Measurements from ENCODE around the gene TMEM120A. TPM values are rescaled to one million over a fixed set of nuclear protein-coding genes. Genes with fewer than 3 reads are reported as not detected.
"Not testable (repeated sequence)": the region's sequence is repeated elsewhere in the genome, so short reads cannot be mapped to it uniquely, and the experiment has no call there.

TMEM120A gene
- total RNA-seq (100 to 1,000 TPM in 1 of 4 donors, 10 to 100 TPM in 3; 67.7 to 111 (median 82.3) TPM), polyA plus RNA-seq (88.7 TPM)
- long read RNA-seq, donor 1, transcript TMEM120A-203 (12 exons, 1,161 nt) = minor isoform, 6 of 196 reads
- long read RNA-seq, donor 1, transcript TMEM120A-214 (12 exons, 1,456 nt) = major isoform, 136 of 196 reads
- long read RNA-seq, donor 1, transcript TMEM120A-204 (11 exons, 1,352 nt) = minor isoform, 8 of 196 reads
- long read RNA-seq, donor 1, partial matches to known transcripts = 17 of 196 reads
- long read RNA-seq, donor 1, other reads (novel, unspliced or antisense) = 29 of 196 reads
- long read RNA-seq, donor 2, transcript TMEM120A-204 (11 exons, 1,352 nt) = minor isoform, 16 of 86 reads
- long read RNA-seq, donor 2, transcript TMEM120A-214 (12 exons, 1,456 nt) = major isoform, 48 of 86 reads
- long read RNA-seq, donor 2, partial matches to known transcripts = 0 of 86 reads
- long read RNA-seq, donor 2, other reads (novel, unspliced or antisense) = 21 of 86 reads
- long read RNA-seq, donor 3, transcript TMEM120A-214 (12 exons, 1,456 nt) = major isoform, 204 of 307 reads
- long read RNA-seq, donor 3, transcript TMEM120A-204 (11 exons, 1,352 nt) = minor isoform, 23 of 307 reads
- long read RNA-seq, donor 3, transcript TMEM120A-203 (12 exons, 1,161 nt) = minor isoform, 11 of 307 reads
- long read RNA-seq, donor 3, partial matches to known transcripts = 6 of 307 reads
- long read RNA-seq, donor 3, other reads (novel, unspliced or antisense) = 62 of 307 reads
- long read RNA-seq, donor 4, transcript TMEM120A-204 (11 exons, 1,352 nt) = minor isoform, 5 of 88 reads
- long read RNA-seq, donor 4, transcript TMEM120A-214 (12 exons, 1,456 nt) = major isoform, 60 of 88 reads
- long read RNA-seq, donor 4, partial matches to known transcripts = 1 of 88 reads
- long read RNA-seq, donor 4, other reads (novel, unspliced or antisense) = 19 of 88 reads

- peak within 1 kb of the TSS; percentile 93 for H3K27ac ChIP-seq (ENCODE audit: low read length)
- no peaks in the 10 kb centered on the region for H3K27me3 ChIP-seq (ENCODE audit: control insufficient read depth, insufficient read depth)
- intact Hi-C loops (cut with DNase I) = loop anchor here in 1 of 4 donors (5.0 kb wide), 1 partner anchor 77 kb away; the partner anchor contains the start of gene POR
- peak; percentile 98 to 100 (median 99) for DNase-seq
- no peaks in the 10 kb centered on the region for H3K9me3 ChIP-seq (ENCODE audit: control insufficient read depth, low read length)
- ATAC-seq = peak; percentile 93 to 95
- WGBS = under 1% methylated on average over 51 of the region's 51 CpGs
- H3K4me1 ChIP-seq (ENCODE audit: control insufficient read depth, insufficient read depth, low read length) = peaks cover 14% of the 10 kb centered on the region
- peak within 1 kb of the TSS; percentile 69 for H3K4me3 ChIP-seq (ENCODE audit: low read length)
These were observed at the start of gene TMEM120A for GRCh38 chr7:75994388-75995051. TMEM120A (minus strand) TSS chr7:75994595; CDS start chr7:75994570, 25 bp downstream.

GRCh38 chr7:76040126-76040525 lies 45.7 kb upstream of the TMEM120A start:
- DNase-seq (peak in 1 of 3 donors; percentile 2), ATAC-seq (no peak)
- Histone ChIP-seq H3K9me3 (ENCODE audit: control insufficient read depth, low read length) (no peaks in the 10 kb centered on the region), H3K4me3 (ENCODE audit: low read length) (no peak overlapping the region), H3K27ac (ENCODE audit: low read length) (no peak overlapping the region), H3K4me1 (ENCODE audit: control insufficient read depth, insufficient read depth, low read length) (no peaks in the 10 kb centered on the region), H3K27me3 (ENCODE audit: control insufficient read depth, insufficient read depth) (no peaks in the 10 kb centered on the region)
- 84% methylated on average over 6 of the region's 6 CpGs for WGBS
- intact Hi-C loops (cut with DNase I) = no loop called here

GRCh38 chr7:76037310-76037709 lies 42.9 kb upstream of the TMEM120A start:
- intact Hi-C loops (cut with DNase I) = no loop called here
- no peak for DNase-seq

GRCh38 chr7:76031964-76032363 lies 37.6 kb upstream of the TMEM120A start:
- Histone ChIP-seq H3K27me3 (ENCODE audit: control insufficient read depth, insufficient read depth) (no peaks in the 10 kb centered on the region), H3K4me3 (ENCODE audit: low read length) (no peak overlapping the region), H3K4me1 (ENCODE audit: control insufficient read depth, insufficient read depth, low read length) (no peaks in the 10 kb centered on the region), H3K27ac (ENCODE audit: low read length) (no peak overlapping the region), H3K9me3 (ENCODE audit: control insufficient read depth, low read length) (no peaks in the 10 kb centered on the region)
- DNase-seq = no peak
- WGBS = 100% methylated on average over 1 of the region's 1 CpG
- ATAC-seq = no peak
- intact Hi-C loops (cut with DNase I) = no loop called here

More at GRCh38 chr7:76037310-76037709, 42.9 kb upstream of the TMEM120A start:
- Histone ChIP-seq H3K27me3 (ENCODE audit: control insufficient read depth, insufficient read depth) (no peaks in the 10 kb centered on the region), H3K27ac (ENCODE audit: low read length) (no peak overlapping the region), H3K4me1 (ENCODE audit: control insufficient read depth, insufficient read depth, low read length) (no peaks in the 10 kb centered on the region), H3K9me3 (ENCODE audit: control insufficient read depth, low read length) (no peaks in the 10 kb centered on the region), H3K4me3 (ENCODE audit: low read length) (no peak overlapping the region)
- 65% methylated on average over 5 of the region's 5 CpGs for WGBS
- ATAC-seq = peak; percentile 76 to 83

- DNase-seq; H3K9me3 ChIP-seq (ENCODE audit: control insufficient read depth, low read length); H3K27me3 ChIP-seq (ENCODE audit: control insufficient read depth, insufficient read depth); H3K27ac ChIP-seq (ENCODE audit: low read length); H3K4me3 ChIP-seq (ENCODE audit: low read length); intact Hi-C loops (cut with DNase I); ATAC-seq; H3K4me1 ChIP-seq (ENCODE audit: control insufficient read depth, insufficient read depth, low read length): not testable (repeated sequence)
- 97% methylated on average over 7 of the region's 7 CpGs for WGBS
These were observed 35.3 kb upstream of the TMEM120A start for GRCh38 chr7:76029682-76030081.

GRCh38 chr7:76023002-76023401 lies 28.6 kb upstream of the TMEM120A start:
- Histone ChIP-seq H3K9me3 (ENCODE audit: control insufficient read depth, low read length) (no peaks in the 10 kb centered on the region), H3K27me3 (ENCODE audit: control insufficient read depth, insufficient read depth) (no peaks in the 10 kb centered on the region), H3K27ac (ENCODE audit: low read length) (no peak overlapping the region), H3K4me1 (ENCODE audit: control insufficient read depth, insufficient read depth, low read length) (no peaks in the 10 kb centered on the region), H3K4me3 (ENCODE audit: low read length) (no peak overlapping the region)
- 44% methylated on average over 4 of the region's 4 CpGs for WGBS
- ATAC-seq (peak; percentile 66 to 72), DNase-seq (no peak)
- intact Hi-C loops (cut with DNase I) = no loop called here

- DNase-seq = no peak
- Histone ChIP-seq H3K27me3 (ENCODE audit: control insufficient read depth, insufficient read depth) (no peaks in the 10 kb centered on the region), H3K27ac (ENCODE audit: low read length) (no peak overlapping the region), H3K4me3 (ENCODE audit: low read length) (no peak overlapping the region), H3K9me3 (ENCODE audit: control insufficient read depth, low read length) (no peaks in the 10 kb centered on the region), H3K4me1 (ENCODE audit: control insufficient read depth, insufficient read depth, low read length) (no peaks in the 10 kb centered on the region)
- 92% methylated on average over 7 of the region's 7 CpGs for WGBS
- intact Hi-C loops (cut with DNase I) = no loop called here
- no peak for ATAC-seq
These were observed 27.8 kb upstream of the TMEM120A start for GRCh38 chr7:76022026-76022780.

GRCh38 chr7:76020031-76020714 lies 25.8 kb upstream of the TMEM120A start:
- DNase-seq (peak; percentile 79 to 90 (median 90)), ATAC-seq (peak; percentile 74 to 78)
- no peaks in the 10 kb centered on the region for H3K9me3 ChIP-seq (ENCODE audit: control insufficient read depth, low read length)
- intact Hi-C loops (cut with DNase I) = loop anchor here in 1 of 4 donors (1.0 kb wide), 1 partner anchor 154 kb away; no protein-coding TSS in a partner anchor
- no peaks in the 10 kb centered on the region for H3K4me1 ChIP-seq (ENCODE audit: control insufficient read depth, insufficient read depth, low read length)
- H3K27me3 ChIP-seq (ENCODE audit: control insufficient read depth, insufficient read depth) = no peaks in the 10 kb centered on the region
- WGBS = 42% methylated on average over 6 of the region's 6 CpGs
- no peak overlapping the region for H3K27ac ChIP-seq (ENCODE audit: low read length)
- H3K4me3 ChIP-seq (ENCODE audit: low read length) = no peak overlapping the region

GRCh38 chr7:76018520-76018919 lies 24.1 kb upstream of the TMEM120A start:
- not testable (repeated sequence) for H3K4me1 ChIP-seq (ENCODE audit: control insufficient read depth, insufficient read depth, low read length); ATAC-seq; H3K9me3 ChIP-seq (ENCODE audit: control insufficient read depth, low read length); H3K27ac ChIP-seq (ENCODE audit: low read length); H3K4me3 ChIP-seq (ENCODE audit: low read length); H3K27me3 ChIP-seq (ENCODE audit: control insufficient read depth, insufficient read depth); DNase-seq
- intact Hi-C loops (cut with DNase I) = loop anchor here in 2 of 4 donors (5.0 kb wide), 1 partner anchor 151 kb away; no protein-coding TSS in a partner anchor
- 98% methylated on average over 4 of the region's 4 CpGs for WGBS

Data from right cardiac atrium (tissue), 5 donors.